HCT116 (cell line): Measurements from ENCODE around the gene DND1. TPM values are rescaled to one million over a fixed set of nuclear protein-coding genes. Genes with fewer than 3 reads are reported as not detected.

ENCODE experiments used
- SIN3A ChIP-seq: IDR thresholded peaks from 2 replicates; pipeline ENCODE4 v1.6.1; 2012; ENCODE audit warnings: low read depth
- microRNA-seq: library from miRNA; unstranded; fragments of <30 nt; microRNA quantifications from one replicate; pipeline ENCODE4, GENCODE V29; 2016; ENCODE audit warnings: borderline number of aligned reads
- total RNA-seq: library from RNA; stranded (reverse); gene quantifications from one replicate; pipeline ENCODE4 v1.2.1, GENCODE V29; 2021; ENCODE audit not compliant: unreplicated experiment

Gene DND1
- total RNA-seq, 1 experiment from 2014 or later = 2.3 TPM

DNA sequence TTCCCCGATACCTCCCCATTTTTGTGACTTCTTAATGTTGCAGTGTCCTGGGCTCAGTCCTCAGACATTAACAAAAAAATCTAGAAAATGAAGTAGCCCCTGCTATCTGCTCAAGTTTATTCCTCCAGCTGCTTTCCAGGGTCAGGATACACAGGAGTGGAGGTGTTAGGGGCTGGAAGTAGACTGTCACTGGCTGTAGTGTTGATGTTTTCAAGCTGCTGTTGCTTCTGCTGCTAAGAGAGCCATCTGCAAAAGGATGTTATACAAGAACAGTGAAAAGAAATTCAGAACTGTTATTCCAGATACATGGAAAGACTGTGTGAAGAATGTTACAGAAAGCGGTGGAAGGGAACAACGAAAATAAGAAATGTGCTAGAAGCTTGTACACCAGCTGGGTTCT, 51.1 kb downstream of the DND1 start (continued):
- TF ChIP-seq SIN3A = no peak

Small RNA genes within 50 kb of the gene (microRNA-seq; reads per million reads assigned to microRNA genes)
- gene MIR3655 = not detected

Other genes with a start within 250 kb of the DND1 start
- 6.0 TPM for gene EIF4EBP3, start 125.9 kb downstream of the DND1 start, total RNA-seq
- 41.7 TPM for gene SRA1, start 116.1 kb downstream of the DND1 start, total RNA-seq
- gene APBB3, start 109.0 kb downstream of the DND1 start, total RNA-seq = 28.4 TPM
- 37.5 TPM for gene SLC35A4, start 108.7 kb downstream of the DND1 start, total RNA-seq
- gene CD14, start 40.4 kb downstream of the DND1 start, total RNA-seq = 0.42 TPM
- gene TMCO6, start 34.1 kb downstream of the DND1 start, total RNA-seq = 28.0 TPM
- gene NDUFA2, start 25.9 kb downstream of the DND1 start, total RNA-seq = 68.3 TPM
- 96.6 TPM for gene IK, start 25.7 kb downstream of the DND1 start, total RNA-seq
- gene WDR55, start 8.7 kb downstream of the DND1 start, total RNA-seq = 37.2 TPM
- gene HARS1, start 17.8 kb upstream of the DND1 start, total RNA-seq = 91.1 TPM
- gene HARS2, start 17.9 kb upstream of the DND1 start, total RNA-seq = 38.8 TPM
- gene ZMAT2, start 26.9 kb upstream of the DND1 start, total RNA-seq = 55.3 TPM
- gene PCDHA1, start 112.6 kb upstream of the DND1 start, total RNA-seq = not detected
- gene PCDHA2, start 121.3 kb upstream of the DND1 start, total RNA-seq = not detected
- gene PCDHA3, start 127.5 kb upstream of the DND1 start, total RNA-seq = not detected
- not detected for gene PCDHA4, start 133.5 kb upstream of the DND1 start, total RNA-seq
- not detected for gene PCDHA5, start 148.0 kb upstream of the DND1 start, total RNA-seq
- gene PCDHA6, start 154.4 kb upstream of the DND1 start, total RNA-seq = not detected
- not detected for gene PCDHA7, start 160.7 kb upstream of the DND1 start, total RNA-seq
- not detected for gene PCDHA8, start 167.6 kb upstream of the DND1 start, total RNA-seq
- not detected for gene PCDHA9, start 174.8 kb upstream of the DND1 start, total RNA-seq
- 0.05 TPM for gene PCDHA10, start 182.3 kb upstream of the DND1 start, total RNA-seq
- gene PCDHA11, start 195.4 kb upstream of the DND1 start, total RNA-seq = 0.27 TPM
- not detected for gene PCDHA12, start 201.7 kb upstream of the DND1 start, total RNA-seq
- gene PCDHA13, start 208.5 kb upstream of the DND1 start, total RNA-seq = not detected